Aorta (tissue), 5 donors: ENCODE results near the gene NR1H2. TPM values are rescaled to one million over a fixed set of nuclear protein-coding genes. Genes with fewer than 3 reads are reported as not detected.

Experiments
- ATAC-seq: fragments of 200-7000 bp; cut with Tn5 transposase; one replicate; pipeline ENCODE4 v1.9.1; 2022; ENCODE audit warnings: moderate library complexity; ENCODE audit not compliant: low FRiP score
- DNase-seq, 2 donors: peaks; one replicate each; pipeline ENCODE4 v3.0.0-alpha.2; 2020
- H3K27ac ChIP-seq, 2 donors: one replicate each; pipeline ENCODE4 v1.5.1; 2013; ENCODE audit warnings: low read length in 2 of 2, mild to moderate bottlenecking in 2 of 2, moderate library complexity in 2 of 2, control low read depth in 1 of 2, inconsistent platforms in 1 of 2, low read depth in 1 of 2
- H3K27me3 ChIP-seq, 2 donors: one replicate each; pipeline ENCODE4 v1.6.1; 2013; ENCODE audit warnings: control low read depth in 1 of 2, low read length in 1 of 2, mild to moderate bottlenecking in 1 of 2, moderate library complexity in 1 of 2; ENCODE audit not compliant: insufficient read depth in 2 of 2, control insufficient read depth in 1 of 2
- H3K36me3 ChIP-seq, 2 donors: one replicate each; pipeline ENCODE4 v1.6.1; 2013; ENCODE audit warnings: control low read depth in 1 of 2, low read length in 1 of 2, mild to moderate bottlenecking in 1 of 2; ENCODE audit not compliant: insufficient read depth in 2 of 2, control insufficient read depth in 1 of 2
- H3K4me1 ChIP-seq, 2 donors: one replicate each; pipeline ENCODE4 v1.6.1; 2013; ENCODE audit warnings: low read length in 2 of 2, control low read depth in 1 of 2, mild to moderate bottlenecking in 1 of 2, moderate library complexity in 1 of 2; ENCODE audit not compliant: insufficient read depth in 2 of 2, control insufficient read depth in 1 of 2
- H3K4me3 ChIP-seq, 2 donors: one replicate each; pipeline ENCODE4 v1.5.1; 2013; ENCODE audit warnings: low read length in 2 of 2, control low read depth in 1 of 2, mild to moderate bottlenecking in 1 of 2
- H3K9me3 ChIP-seq: one replicate; pipeline ENCODE4 v1.6.1; 2013; ENCODE audit warnings: mild to moderate bottlenecking, low read length; ENCODE audit not compliant: control insufficient read depth
- WGBS, 2 donors: extraction: QIAGEN DNeasy Blood & Tissue Kit; methylation state at CpG; one replicate each; pipeline ENCODE4 v1.1.7; 2013; 5-methylcytosine and 5-hydroxymethylcytosine counted together
- intact Hi-C, 2 donors: fragments of 100-400 bp; cut with DNase I; formaldehyde crosslinking; loops; one replicate each; pipeline versions ENCODE4 v1.14.2 to v1.15.0; 2022
- polyA plus RNA-seq, 2 donors: library from polyadenylated mRNA; stranded (reverse); fragments of 200-250 nt; gene quantifications; one replicate each; pipeline ENCODE4 v1.2.3, GENCODE V29; 2013
- total RNA-seq, 2 donors: library from RNA; stranded (reverse); fragmentation: NEBNext Ultra II Directional; extraction: Animal tissue kit (Norgen Biotek cat#: 25700); gene quantifications; one replicate each; pipeline ENCODE4 v1.2.1, GENCODE V29; 2021
- donor health status: healthy with polysubstance abuse.
- donor health status: Bipolar disorder and iron deficiency.
- donor health status: DM: no; HTN: no; CAD: no.
- donor health status: DM: no; HTN: no; CAD: no.
- donor health status: DM: yes; HTN: yes; CAD: no.

The NR1H2 gene
- total and polyA plus RNA-seq, 4 donors: 53.5 to 126 (median 86.8) TPM

DNA sequence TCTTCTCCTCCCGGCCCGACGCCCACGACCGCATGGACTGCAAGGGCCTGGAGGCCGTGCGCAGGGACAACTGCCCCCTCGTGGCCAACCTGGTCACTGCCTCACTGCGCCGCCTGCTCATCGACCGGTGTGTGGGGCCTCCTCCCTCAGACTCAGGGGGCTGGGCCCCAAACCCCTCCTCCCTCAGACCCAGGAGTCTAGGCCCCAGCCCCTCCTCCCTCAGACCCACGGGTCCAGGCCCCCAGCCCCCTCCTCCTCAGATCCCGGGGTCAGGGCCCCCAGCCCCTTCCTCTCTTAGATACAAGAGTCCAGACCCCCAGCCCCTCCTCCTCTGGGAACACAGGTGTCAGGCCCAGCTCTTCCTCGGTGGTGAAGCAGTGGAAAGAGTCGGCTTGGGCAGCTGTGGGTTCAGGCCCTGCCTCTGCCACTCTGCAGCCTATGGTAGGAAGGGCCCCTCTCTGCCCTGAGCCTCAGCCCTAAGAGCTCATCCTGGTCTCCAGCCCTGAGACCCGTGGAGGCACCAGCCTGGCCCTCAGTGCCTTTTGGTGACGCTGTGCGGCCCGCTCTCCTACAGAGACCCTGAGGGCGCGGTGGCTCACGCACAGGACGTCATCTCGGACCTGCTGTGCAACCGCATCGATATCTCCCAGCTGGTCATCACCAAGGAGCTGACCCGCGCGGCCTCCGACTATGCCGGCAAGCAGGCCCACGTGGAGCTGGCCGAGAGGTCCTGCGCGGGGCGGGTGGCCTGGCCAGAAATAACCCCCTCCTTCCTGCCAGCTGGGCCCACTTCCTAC lies 38.8 kb downstream of the NR1H2 start:
- WGBS, 2 donors: 55 to 57% methylated on average over 32 to 37 of the region's 37 CpGs
- peak; percentile 70 for ATAC-seq
- Histone ChIP-seq H3K36me3 (no peaks in the 10 kb centered on the region), H3K27me3 (no peaks in the 10 kb centered on the region), H3K4me3 (no peak overlapping the region), H3K9me3 (no peaks in the 10 kb centered on the region), H3K4me1 (no peaks in the 10 kb centered on the region), H3K27ac (no peak overlapping the region)
- DNase-seq: peak; percentile 85 to 94
- intact Hi-C loops: loop anchor here (2.0 kb wide), 3 partner anchors 46 to 58 kb away; no protein-coding TSS in a partner anchor

DNA sequence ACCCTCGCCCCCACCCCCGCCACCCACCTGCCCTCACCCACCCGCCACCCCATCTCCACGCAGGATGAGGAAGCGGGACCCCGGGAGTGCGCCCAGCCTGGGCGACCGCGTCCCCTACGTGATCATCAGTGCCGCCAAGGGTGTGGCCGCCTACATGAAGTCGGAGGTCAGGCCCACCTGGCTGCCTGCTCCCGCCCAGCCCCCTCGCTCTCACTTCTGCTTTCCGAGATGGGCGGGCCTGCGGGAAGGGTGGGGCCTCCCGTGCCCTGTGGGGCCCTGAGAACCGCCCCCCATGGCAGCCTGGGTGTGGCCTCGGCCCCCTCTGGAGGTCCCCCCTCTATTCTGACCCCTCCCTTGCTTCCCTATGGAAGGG lies 39.4 kb downstream of the NR1H2 start:
- DNase-seq (no peak), ATAC-seq (no peak)
- no peaks in the 10 kb centered on the region for H3K27me3 ChIP-seq
- no peak overlapping the region for H3K4me3 ChIP-seq
- H3K27ac ChIP-seq: no peak overlapping the region
- H3K4me1 ChIP-seq: no peaks in the 10 kb centered on the region
- H3K36me3 ChIP-seq: no peaks in the 10 kb centered on the region
- intact Hi-C loops: loop anchor here (2.0 kb wide), 3 partner anchors 47 to 59 kb away; no protein-coding TSS in a partner anchor
- WGBS, 2 donors: 91% methylated on average over 20 to 22 of the region's 22 CpGs
- H3K9me3 ChIP-seq: no peaks in the 10 kb centered on the region

DNA sequence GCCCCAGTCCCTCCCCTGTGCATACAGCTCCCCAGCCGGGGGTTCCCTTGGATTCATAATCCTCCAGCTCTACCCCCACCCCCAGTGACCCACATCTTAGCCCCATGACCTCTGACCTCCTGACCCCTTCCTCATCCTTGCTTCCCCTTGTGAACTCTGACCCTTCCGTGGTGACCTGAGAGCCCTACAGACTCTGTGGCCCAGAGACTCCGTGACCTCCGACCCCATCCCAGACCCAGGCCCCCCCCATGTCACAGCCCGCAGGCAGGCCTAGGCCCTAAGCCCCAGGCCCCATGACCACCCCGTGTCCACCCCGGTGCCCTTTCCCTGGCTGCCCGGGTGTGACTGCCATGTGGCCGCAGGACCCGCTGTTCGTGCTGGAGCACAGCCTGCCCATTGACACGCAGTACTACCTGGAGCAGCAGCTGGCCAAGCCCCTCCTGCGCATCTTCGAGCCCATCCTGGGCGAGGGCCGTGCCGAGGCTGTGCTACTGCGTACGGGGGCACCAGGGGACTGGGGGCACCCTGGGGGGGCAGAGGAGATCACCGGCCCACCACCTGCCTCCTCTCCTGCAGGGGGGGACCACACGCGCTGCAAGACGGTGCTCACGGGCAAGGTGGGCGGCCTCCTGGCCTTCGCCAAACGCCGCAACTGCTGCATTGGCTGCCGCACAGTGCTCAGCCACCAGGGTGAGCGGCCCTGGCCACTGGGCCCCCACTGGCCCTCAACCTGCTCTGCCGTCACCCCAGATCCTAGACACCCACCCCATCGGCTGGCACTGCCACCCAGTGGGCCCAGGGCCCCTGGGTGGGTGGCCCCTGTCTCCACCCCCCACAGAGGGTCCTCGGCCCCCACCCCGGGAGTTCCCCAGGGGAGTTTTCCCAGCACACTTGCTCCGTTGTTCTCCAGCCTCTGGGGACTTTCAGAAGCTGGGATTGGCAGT lies 40.0 kb downstream of the NR1H2 start:
- Histone ChIP-seq H3K27ac (no peak overlapping the region), H3K27me3 (no peaks in the 10 kb centered on the region)
- 84 to 88% methylated on average over 32 to 35 of the region's 35 CpGs for WGBS, 2 donors

DNA sequence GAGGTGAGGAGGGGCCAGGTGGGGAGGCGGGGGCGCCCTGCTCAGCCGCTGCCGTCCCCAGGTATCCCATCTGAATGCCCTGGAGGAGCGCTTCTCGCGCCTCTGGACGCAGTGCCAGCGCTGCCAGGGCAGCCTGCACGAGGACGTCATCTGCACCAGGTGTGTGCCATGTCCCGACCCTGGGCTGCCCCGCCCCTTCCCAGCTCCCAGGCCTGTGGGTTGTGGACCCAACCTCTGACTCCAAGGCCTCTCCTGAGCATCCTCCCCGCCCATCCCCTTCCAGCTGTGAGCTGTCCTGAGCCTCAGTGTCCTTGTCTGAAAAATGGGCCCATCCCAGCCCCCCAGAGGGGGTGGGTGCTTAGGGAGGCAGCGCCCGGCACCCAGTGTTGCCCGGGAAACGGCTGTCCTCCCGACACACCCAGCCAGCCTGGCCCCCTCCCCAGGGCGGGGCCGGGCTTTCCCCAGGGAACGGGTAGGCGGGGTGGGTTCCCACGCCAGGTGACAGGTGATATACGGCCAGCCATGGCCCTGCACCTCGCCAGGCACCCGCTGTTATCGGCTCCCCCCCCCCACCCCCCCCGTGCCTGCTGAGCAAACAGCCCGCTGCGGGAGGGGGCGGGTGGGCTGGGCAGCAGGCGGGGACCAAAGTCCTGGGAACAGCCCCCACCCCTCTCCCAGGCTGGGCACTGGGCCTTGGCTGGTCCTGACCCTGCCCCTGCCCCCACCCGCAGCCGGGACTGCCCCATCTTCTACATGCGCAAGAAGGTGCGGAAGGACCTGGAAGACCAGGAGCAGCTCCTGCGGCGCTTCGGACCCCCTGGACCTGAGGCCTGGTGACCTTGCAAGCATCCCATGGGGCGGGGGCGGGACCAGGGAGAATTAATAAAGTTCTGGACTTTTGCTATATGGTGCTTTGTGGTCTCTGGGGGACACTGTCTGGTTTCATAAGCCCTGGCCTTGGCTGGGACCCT lies 41.1 kb downstream of the NR1H2 start:
- Histone ChIP-seq H3K9me3 (no peaks in the 10 kb centered on the region), H3K4me3 (no peak overlapping the region), H3K27me3 (no peaks in the 10 kb centered on the region), H3K27ac (no peak overlapping the region), H3K4me1 (no peaks in the 10 kb centered on the region), H3K36me3 (no peaks in the 10 kb centered on the region)
- WGBS, 2 donors: 66 to 67% methylated on average over 36 to 42 of the region's 42 CpGs
- no peak for ATAC-seq
- intact Hi-C loops: no loop called here
- DNase-seq: no peak

More for the DNA sequence above, 40.0 kb downstream of the NR1H2 start:
- ATAC-seq: no peak
- Histone ChIP-seq H3K36me3 (no peaks in the 10 kb centered on the region), H3K4me3 (no peak overlapping the region), H3K4me1 (no peaks in the 10 kb centered on the region), H3K9me3 (no peaks in the 10 kb centered on the region)
- intact Hi-C loops: no loop called here
- no peak for DNase-seq

DNA sequence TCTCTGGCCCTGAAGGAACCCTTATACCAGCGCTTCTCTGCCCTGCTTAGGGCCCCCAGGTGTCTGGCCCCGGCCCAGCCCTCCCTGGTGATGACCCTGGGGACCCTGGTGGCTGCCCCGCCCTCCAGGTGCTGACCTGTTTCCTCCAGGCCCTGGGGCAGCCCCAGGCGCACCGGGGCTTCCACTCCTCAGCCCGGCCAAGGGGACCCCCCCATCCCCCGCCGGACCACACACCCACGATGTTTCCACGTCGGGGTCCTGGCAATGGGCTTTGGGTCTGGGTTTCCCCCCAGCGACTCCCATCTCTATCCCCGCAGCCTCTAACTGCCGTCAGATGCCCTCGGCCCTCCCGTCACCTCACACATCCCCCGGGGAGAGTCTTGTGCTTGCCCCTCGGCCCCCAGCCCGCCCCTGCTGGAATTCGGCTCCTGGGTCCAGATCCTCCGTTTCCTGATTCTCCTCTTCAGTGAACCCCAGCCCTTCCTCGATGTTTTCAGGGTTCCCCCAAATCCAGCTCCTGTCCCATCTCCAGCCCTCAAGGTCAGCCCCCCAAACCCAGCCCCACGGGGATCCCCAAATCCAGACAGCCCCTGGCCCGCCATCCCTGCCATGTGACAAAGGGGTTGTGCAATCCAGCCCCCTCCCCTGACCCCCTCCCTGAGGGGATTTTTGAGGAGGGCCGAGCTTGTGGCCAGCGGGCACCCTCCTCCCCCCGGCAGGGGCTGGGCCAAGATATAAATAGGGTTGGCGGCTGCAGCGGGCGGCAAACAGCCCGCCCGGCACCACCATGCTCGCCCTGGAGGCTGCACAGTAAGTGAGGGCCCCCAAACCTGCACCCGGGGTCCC lies 42.1 kb downstream of the NR1H2 start, which contains the start of gene SPIB:
TSS of gene SPIB (plus strand) at position 763 of the 846 bp plus-strand sequence. CDS start at position 788, 25 bp downstream.
- H3K27me3 ChIP-seq: no peaks in the 10 kb centered on the region
- no peaks in the 10 kb centered on the region for H3K36me3 ChIP-seq
- no peaks in the 10 kb centered on the region for H3K9me3 ChIP-seq
- intact Hi-C loops: no loop called here
- WGBS, 2 donors: 22 to 23% methylated on average over 33 to 34 of the region's 34 CpGs
- no peaks in the 10 kb centered on the region for H3K4me1 ChIP-seq
- DNase-seq (no peak), ATAC-seq (no peak)
- no peak within 1 kb of the TSS for H3K4me3 ChIP-seq
- no peak within 1 kb of the TSS for H3K27ac ChIP-seq

DNA sequence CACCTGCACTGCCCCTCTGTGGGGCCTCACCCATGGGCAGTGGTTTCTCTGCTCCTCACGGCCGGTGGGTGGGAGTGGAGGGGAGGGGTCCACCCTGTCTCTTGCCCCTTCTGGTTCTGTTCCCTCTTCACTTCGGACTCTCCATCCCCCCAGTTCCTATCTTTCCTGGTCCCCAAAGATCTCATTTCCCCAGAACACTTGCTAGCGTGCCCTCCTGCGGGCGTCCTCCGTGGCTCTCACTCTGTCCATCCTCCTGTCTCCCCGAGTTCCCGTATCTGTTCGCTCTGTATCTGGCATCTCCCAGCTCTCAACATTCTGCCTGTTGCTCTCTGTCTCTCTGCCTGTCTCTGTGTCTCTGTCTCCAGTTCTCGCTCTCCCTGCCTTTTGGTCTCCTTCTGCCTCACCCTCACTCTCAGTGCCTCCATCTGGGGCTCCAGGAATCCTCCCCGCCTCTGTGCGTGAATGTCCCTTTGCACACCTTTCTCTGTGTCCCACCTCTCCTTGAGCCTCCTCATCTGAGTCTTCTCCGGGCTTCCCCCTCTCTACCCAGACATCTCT lies 42.8 kb downstream of the NR1H2 start:
- Histone ChIP-seq H3K27ac (no peak overlapping the region), H3K4me1 (no peaks in the 10 kb centered on the region), H3K36me3 (no peaks in the 10 kb centered on the region), H3K27me3 (no peaks in the 10 kb centered on the region), H3K9me3 (no peaks in the 10 kb centered on the region), H3K4me3 (no peak overlapping the region)
- intact Hi-C loops: no loop called here
- 13 to 14% methylated on average over 14 of the region's 14 CpGs for WGBS, 2 donors
- ATAC-seq (no peak), DNase-seq (no peak)

DNA sequence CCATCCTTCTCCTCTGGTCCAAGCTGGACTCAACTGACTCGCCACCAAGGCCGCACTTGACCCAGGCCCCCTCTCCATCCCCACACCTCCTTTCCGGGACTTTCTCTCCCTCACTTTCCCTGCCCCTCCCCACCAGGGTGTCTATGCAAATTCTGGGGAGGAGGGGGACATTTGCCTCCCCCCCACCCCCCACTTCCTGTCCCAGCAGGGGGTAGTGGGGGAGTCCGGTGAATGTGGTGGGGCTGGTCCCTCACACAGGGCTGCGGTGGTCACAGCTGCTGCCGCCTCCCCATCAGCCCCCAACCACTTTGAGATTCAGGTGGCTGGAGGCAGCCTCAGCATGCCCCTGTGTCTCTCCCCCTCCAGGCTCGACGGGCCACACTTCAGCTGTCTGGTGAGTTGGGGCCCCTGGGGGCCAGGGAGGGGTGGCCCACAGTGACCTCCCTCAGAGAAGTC lies 43.4 kb downstream of the NR1H2 start:
- WGBS, 2 donors: 36 to 37% methylated on average over 8 of the region's 8 CpGs
- no peak for ATAC-seq
- H3K36me3 ChIP-seq: no peaks in the 10 kb centered on the region
- H3K27ac ChIP-seq: no peak overlapping the region
- H3K27me3 ChIP-seq: no peaks in the 10 kb centered on the region
- no peak overlapping the region for H3K4me3 ChIP-seq
- H3K9me3 ChIP-seq: no peaks in the 10 kb centered on the region
- intact Hi-C loops: no loop called here
- no peaks in the 10 kb centered on the region for H3K4me1 ChIP-seq
- DNase-seq: no peak
